CD4-positive, alpha-beta memory T cell (primary cell): ENCODE results near the gene RAC3. TPM values are rescaled to one million over a fixed set of nuclear protein-coding genes. Genes with fewer than 3 reads are reported as not detected.

Experiments used
- CTCF ChIA-PET: fragments of 350-600 bp; sonication (Branson Sonifier 250); formaldehyde crosslinking; loops from one replicate; lab custom pipeline; 2021; ENCODE audit warnings: inconsistent platforms; ENCODE audit not compliant: partially characterized antibody; lab: Charles Lee
- POLR2A ChIA-PET: fragments of 350-600 bp; sonication (Branson Sonifier 250); formaldehyde crosslinking; loops from one replicate; lab custom pipeline; 2021; ENCODE audit not compliant: partially characterized antibody; lab: Charles Lee
- DNase-seq, 5 donors: peaks; one replicate each; pipeline versions ENCODE4 v3.0.0 to v3.0.0-alpha.2; 2020 to 2022; ENCODE audit warnings: mixed read lengths in 1 of 5
- H3K27ac ChIP-seq: one replicate; pipeline ENCODE4 v1.7.0; 2013; ENCODE audit warnings: low read depth, low read length
- H3K27me3 ChIP-seq: 2 replicates; pipeline ENCODE4 v1.7.0; 2013; ENCODE audit warnings: mild to moderate bottlenecking, low read length, moderate library complexity; ENCODE audit not compliant: insufficient read depth
- H3K36me3 ChIP-seq: 2 replicates; pipeline ENCODE4 v1.7.0; 2013; ENCODE audit warnings: mild to moderate bottlenecking, low read length, moderate library complexity; ENCODE audit not compliant: insufficient read depth
- H3K4me1 ChIP-seq: 2 replicates; pipeline ENCODE4 v1.7.0; 2013; ENCODE audit warnings: mild to moderate bottlenecking, low read length, moderate library complexity; ENCODE audit not compliant: insufficient read depth
- H3K4me3 ChIP-seq, 2 donors: one replicate each; pipeline ENCODE4 v1.7.0; 2013; ENCODE audit warnings: low read length in 2 of 2, mild to moderate bottlenecking in 1 of 2
- H3K9me3 ChIP-seq, 2 donors: one replicate each; pipeline ENCODE4 v1.7.0; 2013; ENCODE audit warnings: low read length in 2 of 2, control low read depth in 1 of 2; ENCODE audit not compliant: control insufficient read depth in 1 of 2
- H3K27ac Mint-ChIP-seq, 7 donors: one replicate each; pipeline ENCODE4 v1.8.0; 2020 to 2021; ENCODE audit warnings: mixed read lengths in 7 of 7, mild to moderate bottlenecking in 6 of 7, inconsistent platforms in 3 of 7, moderate library complexity in 3 of 7
- H3K27me3 Mint-ChIP-seq, 2 donors: one replicate each; pipeline ENCODE4 v1.8.0; 2020 to 2021; ENCODE audit warnings: mixed read lengths in 2 of 2
- H3K36me3 Mint-ChIP-seq, 2 donors: one replicate each; pipeline ENCODE4 v1.8.0; 2020 to 2021; ENCODE audit warnings: mixed read lengths in 2 of 2, inconsistent platforms in 1 of 2, mild to moderate bottlenecking in 1 of 2
- H3K4me1 Mint-ChIP-seq, 4 donors: one replicate each; pipeline ENCODE4 v1.8.0; 2020 to 2021; ENCODE audit warnings: mixed read lengths in 4 of 4, mild to moderate bottlenecking in 1 of 4
- H3K4me3 Mint-ChIP-seq, 8 donors: one replicate each; pipeline ENCODE4 v1.8.0; 2020 to 2021; ENCODE audit warnings: mixed read lengths in 8 of 8, mild to moderate bottlenecking in 7 of 8, moderate library complexity in 6 of 8, inconsistent platforms in 3 of 8
- H3K9me3 Mint-ChIP-seq, 8 donors: one replicate each; pipeline ENCODE4 v1.8.0; 2020 to 2021; ENCODE audit warnings: mixed read lengths in 8 of 8, mild to moderate bottlenecking in 5 of 8, inconsistent platforms in 3 of 8, moderate library complexity in 1 of 8
- intact Hi-C: fragments of 100-400 bp; cut with micrococcal nuclease; formaldehyde crosslinking; loops from one replicate; pipeline ENCODE4 v1.15.1; 2023
- polyA plus RNA-seq, 2 donors: library from polyadenylated mRNA; unstranded; fragments of 300-500 nt; fragmentation: Illumina TruSeq; gene quantifications; one replicate each; pipeline ENCODE4 v1.2.3, GENCODE V29; 2021
- total RNA-seq, 2 experiments: library from RNA; stranded (reverse); gene quantifications; one replicate each; pipeline ENCODE4 v1.2.3, GENCODE V29; 2021

Gene RAC3
- total and polyA plus RNA-seq, 4 experiments from 2014 or later, result 0.44 to 2.3 (median 0.86) TPM; not detected in 1

GRCh38 chr17:82048571-82048971 lies 17.1 kb downstream of the RAC3 start:
- Histone ChIP-seq H3K27me3 (no peaks in the 10 kb centered on the region), H3K9me3 (no peaks in the 10 kb centered on the region), H3K27ac (no peak overlapping the region), H3K36me3 (peaks cover under 1% of the 10 kb centered on the region), H3K4me3 (no peak overlapping the region), H3K4me1 (peaks cover 25% of the 10 kb centered on the region)
- CTCF ChIA-PET, result no interaction called here
- intact Hi-C loops, result no loop called here
- DNase-seq, result no peak
- Mint-ChIP-seq H3K4me1 (peaks cover 3 to 19% (median 10%) of the 10 kb centered on the region in 4 donors), H3K27me3 (no peaks in the 10 kb centered on the region), H3K27ac (no peak overlapping the region), H3K9me3 (peaks cover 0 to 2% (median 0%) of the 10 kb centered on the region in 8 donors), H3K36me3 (peaks cover 3 to 11% of the 10 kb centered on the region in 2 donors), H3K4me3 (peak overlapping the region in 2 of 8 donors; percentile 35)
- POLR2A ChIA-PET, result no interaction called here

- peaks cover 6% of the 10 kb centered on the region for H3K36me3 ChIP-seq
- Mint-ChIP-seq H3K36me3 (peaks cover 3 to 11% of the 10 kb centered on the region in 2 donors), H3K9me3 (peaks cover 0 to 2% (median 0%) of the 10 kb centered on the region in 8 donors), H3K4me3 (peak overlapping the region in 3 of 8 donors; percentile 42 to 52 (median 48)), H3K27me3 (no peaks in the 10 kb centered on the region), H3K4me1 (peaks cover 3 to 22% (median 11%) of the 10 kb centered on the region in 4 donors), H3K27ac (peak overlapping the region in 1 of 7 donors; percentile 64)
- no peak overlapping the region for H3K27ac ChIP-seq
- peaks cover 31% of the 10 kb centered on the region for H3K4me1 ChIP-seq
- no peak overlapping the region for H3K4me3 ChIP-seq
- DNase-seq, result no peak
- ChIA-PET POLR2A (interaction anchor here (2.5 to 5.3 kb wide), 2 partner anchors 11 to 49 kb away, joined by 9 to 26 read pairs; partner anchors contain the start of genes DCXR and FASN), CTCF (interaction anchor here (0.7 kb wide), 1 partner anchor 90 kb away, joined by 3 read pairs; no protein-coding TSS in a partner anchor)
- intact Hi-C loops, result no loop called here
- H3K27me3 ChIP-seq, result no peaks in the 10 kb centered on the region
- no peaks in the 10 kb centered on the region for H3K9me3 ChIP-seq
These were observed 17.6 kb downstream of the RAC3 start for GRCh38 chr17:82049106-82049505.

GRCh38 chr17:82049521-82049971 lies 18.1 kb downstream of the RAC3 start:
- H3K4me3 Mint-ChIP-seq, result no peak overlapping the region
- CTCF ChIA-PET, result interaction anchor here (0.7 to 1.8 kb wide), 2 partner anchors 12 to 90 kb away, joined by 3 to 11 read pairs; partner anchors contain the start of gene DCXR

GRCh38 chr17:82050152-82050760 lies 18.8 kb downstream of the RAC3 start:
- Histone ChIP-seq H3K27ac (peak overlapping the region; percentile 19), H3K4me1 (peaks cover 31% of the 10 kb centered on the region), H3K9me3 (no peaks in the 10 kb centered on the region), H3K27me3 (no peaks in the 10 kb centered on the region), H3K4me3 (peak overlapping the region in 1 of 2 donors; percentile 43), H3K36me3 (peaks cover 18% of the 10 kb centered on the region)
- intact Hi-C loops, result loop anchor here (5.0 kb wide), 1 partner anchor 47 kb away; the partner anchor contains the start of gene FASN
- H3K36me3 Mint-ChIP-seq, result peaks cover 3 to 15% of the 10 kb centered on the region in 2 donors
- H3K27ac Mint-ChIP-seq, result peak overlapping the region in 2 of 7 donors; percentile 8 to 35
- H3K27me3 Mint-ChIP-seq, result no peaks in the 10 kb centered on the region
- H3K9me3 Mint-ChIP-seq, result peaks cover 0 to 2% (median 0%) of the 10 kb centered on the region in 8 donors
- CTCF ChIA-PET, result interaction anchor here (1.8 kb wide), 1 partner anchor 13 kb away, joined by 11 read pairs; the partner anchor contains the start of gene DCXR
- H3K4me1 Mint-ChIP-seq, result peaks cover 3 to 22% (median 11%) of the 10 kb centered on the region in 4 donors
- peak overlapping the region; percentile 76 to 91 (median 84) for H3K4me3 Mint-ChIP-seq
- POLR2A ChIA-PET, result interaction anchor here (1.1 to 5.3 kb wide), 6 partner anchors 13 to 77 kb away, joined by 5 to 27 read pairs (median 8); partner anchors contain the start of genes CENPX, DCXR, DUS1L and FASN
- no peak for DNase-seq

More at GRCh38 chr17:82049521-82049971, 18.1 kb downstream of the RAC3 start:
- Histone ChIP-seq H3K27ac (no peak overlapping the region), H3K36me3 (peaks cover 10% of the 10 kb centered on the region), H3K27me3 (no peaks in the 10 kb centered on the region), H3K9me3 (no peaks in the 10 kb centered on the region), H3K4me3 (no peak overlapping the region), H3K4me1 (peaks cover 31% of the 10 kb centered on the region)
- Mint-ChIP-seq H3K27me3 (no peaks in the 10 kb centered on the region), H3K27ac (no peak overlapping the region), H3K36me3 (peaks cover 3 to 11% of the 10 kb centered on the region in 2 donors), H3K9me3 (peaks cover 0 to 2% (median 0%) of the 10 kb centered on the region in 8 donors), H3K4me1 (peaks cover 3 to 22% (median 11%) of the 10 kb centered on the region in 4 donors)
- DNase-seq, result no peak
- intact Hi-C loops, result no loop called here
- POLR2A ChIA-PET, result interaction anchor here (1.1 to 5.3 kb wide), 4 partner anchors 12 to 77 kb away, joined by 6 to 26 read pairs (median 8); partner anchors contain the start of genes DCXR and FASN

GRCh38 chr17:82050761-82051641 lies 19.5 kb downstream of the RAC3 start:
- H3K27me3 Mint-ChIP-seq, result no peaks in the 10 kb centered on the region
- peaks cover 3 to 21% of the 10 kb centered on the region in 2 donors for H3K36me3 Mint-ChIP-seq
- H3K27me3 ChIP-seq, result no peaks in the 10 kb centered on the region
- peak overlapping the region; percentile 19 for H3K27ac ChIP-seq
- intact Hi-C loops, result loop anchor here (1.0 to 5.0 kb wide), 3 partner anchors 14 to 46 kb away; partner anchors contain the start of genes DCXR, DUS1L and FASN
- CTCF ChIA-PET, result interaction anchor here (1.8 kb wide), 1 partner anchor 13 kb away, joined by 11 read pairs; the partner anchor contains the start of gene DCXR
- H3K9me3 ChIP-seq, result no peaks in the 10 kb centered on the region
- DNase-seq, result no peak
- peak overlapping the region; percentile 76 to 91 (median 84) for H3K4me3 Mint-ChIP-seq
- peak overlapping the region; percentile 35 to 91 (median 64) for H3K27ac Mint-ChIP-seq
- H3K4me1 ChIP-seq, result peaks cover 31% of the 10 kb centered on the region
- POLR2A ChIA-PET, result interaction anchor here (1.0 to 5.3 kb wide), 9 partner anchors 13 to 241 kb away, joined by 3 to 27 read pairs (median 6); partner anchors contain the start of genes CENPX, DCXR, DUS1L and FASN
- peaks cover 0 to 2% (median 0%) of the 10 kb centered on the region in 8 donors for H3K9me3 Mint-ChIP-seq
- peak overlapping the region in 1 of 2 donors; percentile 43 for H3K4me3 ChIP-seq
- peaks cover 3 to 22% (median 11%) of the 10 kb centered on the region in 4 donors for H3K4me1 Mint-ChIP-seq
- peaks cover 23% of the 10 kb centered on the region for H3K36me3 ChIP-seq
